Stimulated activated CD8-positive, alpha-beta memory T cell treated with anti-CD3 and anti-CD28 coated beads, Interleukin-4, amount 100 ng/mL, for 48 hours (primary cell): ENCODE measurements around the gene PSENEN.

Source experiments
- DNase-seq: peaks from one replicate; pipeline ENCODE4 v3.0.0-alpha.2; 2020

PSENEN gene

DNA sequence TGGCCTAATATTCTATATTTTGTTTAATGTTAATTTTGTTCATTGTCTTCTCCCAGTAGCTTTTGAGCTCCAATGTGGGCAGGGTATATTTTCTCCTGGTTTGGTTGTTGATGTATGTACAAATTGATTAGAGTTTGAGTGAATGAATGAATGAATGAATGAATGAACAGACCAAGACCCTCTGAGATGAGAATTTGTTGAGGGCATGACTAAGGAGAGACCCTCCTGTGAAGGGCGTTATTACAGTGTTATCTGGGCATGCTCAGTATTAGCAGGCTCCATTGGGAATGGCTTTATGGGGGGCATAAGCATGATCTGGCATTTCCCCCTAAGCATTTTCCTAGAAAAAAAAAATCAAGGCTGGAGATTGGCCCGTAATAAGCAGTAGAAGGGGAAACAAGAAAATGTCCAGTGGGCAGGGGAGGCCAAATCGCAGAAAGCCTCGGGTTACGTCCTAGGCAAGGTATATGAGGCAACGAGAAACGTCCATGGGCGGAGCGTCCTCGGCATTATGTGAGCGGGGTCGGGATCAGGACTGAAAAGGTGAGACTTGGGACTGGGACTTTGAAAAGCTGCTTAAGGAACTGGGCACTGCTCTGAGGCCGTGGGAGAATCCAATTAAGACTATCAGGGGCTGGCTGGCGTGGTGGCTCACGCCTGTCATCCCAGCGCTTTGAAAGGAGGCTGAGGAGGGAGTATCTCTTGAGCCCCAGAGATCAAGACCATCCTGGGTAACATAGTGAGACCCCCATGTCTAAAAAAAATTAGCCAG is 29.0 kb downstream of the PSENEN start:
- no peak for DNase-seq

DNA sequence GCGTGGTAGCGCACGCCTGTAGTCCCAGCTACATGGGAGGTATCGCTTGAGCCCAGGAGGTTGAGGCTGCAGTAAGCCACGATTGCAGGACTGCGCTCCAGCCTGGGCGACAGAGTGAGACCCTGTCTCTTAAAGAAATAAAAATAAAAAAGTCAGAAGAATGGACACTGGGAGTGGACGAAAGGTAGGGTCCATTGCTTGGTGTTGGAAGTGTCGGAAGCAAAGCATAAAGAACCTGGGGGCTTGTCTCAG is 29.5 kb downstream of the PSENEN start:
- no peak for DNase-seq

DNA sequence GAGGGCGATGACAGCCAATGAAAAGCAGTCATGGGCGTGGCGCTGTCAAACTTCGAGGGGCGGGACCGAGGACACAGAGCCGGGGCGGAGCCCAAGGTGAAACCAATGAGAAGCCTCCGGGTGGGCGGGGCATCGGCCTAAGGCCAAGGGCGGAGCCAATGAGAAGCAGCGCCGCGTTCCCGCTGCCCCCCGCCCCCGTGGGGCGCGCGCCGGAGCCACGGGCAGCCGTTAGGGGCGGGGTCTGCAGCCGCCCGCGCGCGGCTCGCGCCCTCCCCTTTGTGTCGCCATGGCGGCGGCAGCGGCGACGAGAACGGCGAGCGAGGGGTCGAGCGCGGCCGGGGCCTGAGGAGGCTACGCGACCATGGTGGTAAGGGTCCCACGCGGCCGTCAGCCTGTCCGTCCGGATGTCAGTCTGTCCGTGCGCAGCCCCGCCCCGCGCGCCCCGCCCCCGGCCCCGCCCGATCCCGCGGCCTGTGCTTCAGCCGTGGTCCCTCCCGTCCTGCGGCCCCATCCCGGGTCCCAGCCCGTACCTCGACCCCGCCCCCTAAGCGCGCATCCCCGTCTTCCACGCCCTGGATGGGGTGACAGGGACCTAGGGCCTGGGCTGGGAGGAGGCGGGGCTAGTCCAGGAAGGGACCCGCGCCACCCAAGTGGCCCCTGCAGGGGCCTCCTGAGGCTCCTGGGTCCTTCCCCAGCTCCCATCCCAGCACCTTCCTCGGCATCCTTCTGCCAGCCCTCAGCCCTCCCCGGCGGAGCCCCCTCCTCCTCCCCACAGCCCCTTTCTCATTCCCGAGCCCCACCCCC is 30.0 kb downstream of the PSENEN start, which contains the start of gene ARHGAP33:
ARHGAP33 (plus strand) TSS at position 267 of the 804 bp plus-strand sequence; CDS start at position 362, 95 bp downstream.
- peak; percentile 100 for DNase-seq

DNA sequence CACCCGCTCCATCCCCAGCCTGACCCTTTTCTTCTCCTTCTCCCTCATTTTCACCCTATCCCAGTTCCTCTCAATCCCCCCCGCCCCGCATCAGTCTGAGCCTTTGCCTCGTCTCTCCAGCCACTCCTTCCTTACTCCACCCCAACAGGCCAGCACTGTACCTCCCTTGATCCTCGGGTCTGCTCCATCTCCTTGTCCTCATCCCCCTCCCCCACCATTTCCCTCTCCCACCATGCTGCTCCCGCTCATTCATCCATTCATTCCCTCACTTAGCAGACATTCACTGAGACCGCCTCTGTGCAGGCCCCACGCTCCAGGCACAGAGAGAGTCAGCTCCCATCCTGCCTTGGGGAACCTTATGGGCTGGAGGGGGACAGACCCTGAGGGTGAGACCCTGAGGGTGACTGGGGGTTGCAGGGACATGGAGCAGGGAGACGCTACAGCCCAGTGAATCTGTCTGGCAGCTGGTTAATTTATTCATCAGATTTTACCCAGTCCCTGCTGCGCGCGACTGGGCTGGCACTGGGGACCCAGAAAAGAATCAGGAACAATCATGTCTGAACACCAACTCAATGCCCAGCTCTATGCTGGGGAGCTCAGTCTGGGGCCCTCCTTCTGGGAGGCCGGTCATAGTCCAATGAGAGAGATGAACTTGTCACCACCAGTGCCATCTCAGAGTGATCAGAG is 30.8 kb downstream of the PSENEN start:
- no peak for DNase-seq

DNA sequence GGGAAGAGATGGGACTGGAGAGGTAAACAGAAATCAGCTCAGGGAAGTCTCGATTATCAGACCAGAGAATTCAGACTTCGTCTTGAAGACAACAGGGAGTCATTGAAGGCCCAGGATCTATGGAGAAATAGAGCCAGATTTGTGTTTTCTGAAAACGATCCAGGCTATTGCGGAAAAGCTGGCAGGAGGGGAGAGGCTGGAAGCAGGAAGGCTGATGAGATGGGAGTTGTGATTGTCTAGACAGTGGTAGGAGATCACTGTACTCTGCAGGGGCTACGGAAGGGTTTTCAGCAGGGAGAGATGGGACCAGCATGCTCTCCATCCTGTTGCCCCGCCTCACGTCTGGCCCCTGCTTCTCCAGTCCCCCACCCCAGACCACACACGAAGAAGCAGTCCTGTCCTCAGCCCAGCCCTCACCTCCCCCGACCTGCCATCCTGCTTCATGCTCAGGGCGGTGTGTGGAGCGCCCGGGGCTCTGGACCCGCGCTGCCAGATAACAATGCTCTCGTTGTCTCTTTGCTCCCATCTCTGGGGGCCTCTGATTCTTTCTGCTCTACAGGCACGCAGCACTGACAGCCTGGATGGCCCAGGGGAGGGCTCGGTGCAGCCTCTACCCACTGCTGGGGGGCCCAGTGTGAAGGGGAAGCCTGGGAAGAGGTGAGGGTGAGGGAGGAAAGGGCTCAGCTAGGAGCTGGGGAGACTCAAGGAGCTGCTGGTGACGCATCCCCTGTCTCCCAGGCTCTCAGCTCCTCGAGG is 31.8 kb downstream of the PSENEN start:
- DNase-seq, result no peak

DNA sequence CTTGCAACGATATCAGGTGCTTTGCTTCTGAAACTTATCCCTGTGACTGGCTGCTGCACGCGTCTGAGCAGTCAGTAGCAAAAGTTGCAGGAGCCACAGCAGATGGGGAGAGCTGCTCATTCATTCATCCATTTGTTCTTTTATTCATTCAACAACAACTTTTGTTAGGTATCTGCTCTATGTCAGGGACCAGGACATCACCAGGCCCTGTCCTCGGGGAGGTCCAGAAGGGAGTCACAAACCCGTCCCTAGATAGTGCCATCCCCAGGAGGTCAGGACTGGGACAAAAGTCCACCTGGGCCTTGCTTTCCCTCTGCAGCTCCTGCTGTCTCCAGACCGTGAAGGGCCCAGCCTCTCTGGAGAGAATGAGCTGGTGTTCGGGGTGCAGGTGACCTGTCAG is 32.5 kb downstream of the PSENEN start:
- DNase-seq, result no peak

DNA sequence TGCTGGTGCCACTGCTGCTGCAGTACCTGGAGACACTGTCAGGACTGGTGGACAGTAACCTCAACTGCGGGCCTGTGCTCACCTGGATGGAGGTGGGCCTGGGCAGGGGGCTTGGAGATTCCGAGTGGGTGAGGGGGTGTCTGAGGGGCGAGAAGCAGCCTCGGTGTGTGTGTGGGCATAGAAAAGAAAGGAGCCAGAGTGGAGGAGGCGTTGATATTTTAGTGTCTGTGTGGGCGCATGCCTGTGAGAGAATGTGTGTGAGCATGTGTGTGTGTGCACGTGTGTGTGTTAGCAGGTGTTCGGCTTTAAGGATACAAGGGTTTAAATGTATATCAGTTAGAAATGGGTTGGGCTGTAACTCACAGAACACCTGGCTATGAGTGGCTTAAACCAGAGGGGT is 33.6 kb downstream of the PSENEN start:
- no peak for DNase-seq

DNA sequence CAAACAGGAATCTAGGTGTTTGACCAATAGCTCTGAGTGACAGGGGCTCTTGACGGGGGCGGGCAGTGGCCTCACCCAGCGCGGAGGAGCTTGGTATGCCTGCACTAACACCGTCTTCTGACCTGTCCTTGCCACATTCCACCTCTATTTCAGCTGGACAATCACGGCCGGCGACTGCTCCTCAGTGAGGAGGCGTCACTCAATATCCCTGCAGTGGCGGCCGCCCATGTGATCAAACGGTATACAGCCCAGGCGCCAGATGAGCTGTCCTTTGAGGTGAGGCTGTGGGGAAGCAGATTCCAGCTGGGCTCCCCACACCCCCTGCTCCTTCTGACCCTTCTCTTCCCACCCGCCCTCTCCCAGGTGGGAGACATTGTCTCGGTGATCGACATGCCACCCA is 34.6 kb downstream of the PSENEN start:
- no peak for DNase-seq

DNA sequence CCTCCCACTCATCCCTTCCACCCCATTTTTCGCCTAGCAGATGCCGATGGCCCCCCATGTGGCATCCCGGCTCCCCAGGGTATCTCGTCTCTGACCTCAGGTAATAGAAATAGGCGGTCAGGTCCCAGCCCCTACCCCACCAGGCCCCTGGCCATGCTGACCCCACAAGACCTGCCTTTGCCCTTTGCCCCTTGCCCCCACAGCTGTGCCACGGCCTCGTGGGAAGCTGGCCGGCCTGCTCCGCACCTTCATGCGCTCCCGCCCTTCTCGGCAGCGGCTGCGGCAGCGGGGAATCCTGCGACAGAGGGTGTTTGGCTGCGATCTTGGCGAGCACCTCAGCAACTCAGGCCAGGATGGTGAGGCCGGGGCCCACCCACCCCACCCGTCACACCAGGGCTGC is 35.3 kb downstream of the PSENEN start:
- DNase-seq, result no peak

DNA sequence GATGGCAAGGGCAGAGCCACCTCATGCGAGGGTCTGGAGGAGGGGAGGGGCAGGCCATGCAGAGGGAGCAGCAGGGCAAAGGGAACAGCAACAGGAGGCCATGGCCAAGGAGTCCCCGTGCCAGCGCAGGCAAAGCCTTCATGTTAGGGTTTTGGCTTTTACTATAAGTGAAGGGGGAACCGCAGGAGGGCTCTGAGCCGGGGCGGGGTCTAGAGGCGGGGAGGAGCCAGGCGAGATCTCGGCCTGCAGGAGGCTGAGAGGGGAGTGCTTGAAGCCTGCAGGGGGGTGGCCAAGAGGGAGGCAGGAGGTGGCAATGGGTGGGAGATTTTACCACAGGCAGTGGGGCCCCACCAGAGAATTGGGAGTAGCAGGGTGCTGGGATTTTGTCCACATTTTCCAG is 36.2 kb downstream of the PSENEN start:
- DNase-seq, result no peak

DNA sequence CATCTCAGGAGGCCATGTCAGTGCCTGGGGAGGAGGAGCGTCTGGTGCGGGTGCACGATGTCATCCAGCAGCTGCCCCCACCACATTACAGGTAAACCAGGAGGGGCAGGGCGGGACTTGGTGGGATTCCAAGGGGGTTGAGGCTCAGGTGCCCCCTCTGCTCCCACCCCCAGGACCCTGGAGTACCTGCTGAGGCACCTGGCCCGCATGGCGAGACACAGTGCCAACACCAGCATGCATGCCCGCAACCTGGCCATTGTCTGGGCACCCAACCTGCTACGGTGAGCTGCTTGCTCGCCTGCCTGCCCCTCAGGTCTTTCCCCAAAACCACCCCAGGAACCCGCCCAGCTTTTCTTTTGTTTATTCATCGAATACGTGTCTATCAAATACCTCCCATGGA is 37.1 kb downstream of the PSENEN start:
- DNase-seq, result no peak

DNA sequence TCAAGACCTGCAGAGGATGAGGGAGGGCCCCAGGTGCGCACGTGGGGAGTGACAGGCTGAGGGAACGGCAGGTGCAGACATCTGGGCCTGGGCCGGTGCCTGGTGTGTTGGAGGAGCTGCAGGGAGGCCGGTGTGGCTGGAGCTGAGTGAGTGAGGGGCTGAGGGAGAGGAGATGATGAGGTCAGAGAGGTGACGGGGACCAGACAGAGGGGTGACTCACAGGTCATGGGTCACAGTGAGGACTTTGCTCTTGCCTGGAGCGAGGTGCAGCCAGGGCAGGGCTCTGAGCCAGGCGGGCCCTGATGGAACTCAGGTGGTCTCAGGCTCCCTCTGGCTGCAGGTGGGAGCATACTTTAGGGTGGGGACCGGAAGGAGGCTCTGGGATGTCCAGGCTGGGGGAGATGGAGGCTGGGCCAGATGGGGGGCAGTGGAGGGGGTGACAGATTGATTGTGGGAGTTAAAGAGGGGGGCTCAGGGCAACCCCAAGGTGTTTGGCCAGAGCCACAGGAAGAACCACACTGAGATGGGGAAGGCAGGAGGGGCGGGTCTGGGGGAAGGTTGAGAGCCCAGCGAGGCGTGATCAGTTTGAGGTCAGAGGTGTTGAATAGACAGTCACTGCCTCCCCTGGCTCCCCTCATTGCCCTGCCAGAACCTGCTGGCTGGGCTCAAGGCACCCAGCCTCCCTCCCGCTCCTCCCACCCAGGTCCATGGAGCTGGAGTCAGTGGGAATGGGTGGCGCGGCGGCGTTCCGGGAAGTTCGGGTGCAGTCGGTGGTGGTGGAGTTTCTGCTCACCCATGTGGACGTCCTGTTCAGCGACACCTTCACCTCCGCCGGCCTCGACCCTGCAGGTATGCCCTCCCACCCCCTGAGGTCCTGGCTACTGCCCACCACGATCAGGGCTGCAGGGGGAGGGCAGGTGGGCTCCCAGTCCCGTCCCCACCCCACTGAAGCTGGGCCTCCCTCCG is 38.3 kb downstream of the PSENEN start:
- DNase-seq, result no peak

DNA sequence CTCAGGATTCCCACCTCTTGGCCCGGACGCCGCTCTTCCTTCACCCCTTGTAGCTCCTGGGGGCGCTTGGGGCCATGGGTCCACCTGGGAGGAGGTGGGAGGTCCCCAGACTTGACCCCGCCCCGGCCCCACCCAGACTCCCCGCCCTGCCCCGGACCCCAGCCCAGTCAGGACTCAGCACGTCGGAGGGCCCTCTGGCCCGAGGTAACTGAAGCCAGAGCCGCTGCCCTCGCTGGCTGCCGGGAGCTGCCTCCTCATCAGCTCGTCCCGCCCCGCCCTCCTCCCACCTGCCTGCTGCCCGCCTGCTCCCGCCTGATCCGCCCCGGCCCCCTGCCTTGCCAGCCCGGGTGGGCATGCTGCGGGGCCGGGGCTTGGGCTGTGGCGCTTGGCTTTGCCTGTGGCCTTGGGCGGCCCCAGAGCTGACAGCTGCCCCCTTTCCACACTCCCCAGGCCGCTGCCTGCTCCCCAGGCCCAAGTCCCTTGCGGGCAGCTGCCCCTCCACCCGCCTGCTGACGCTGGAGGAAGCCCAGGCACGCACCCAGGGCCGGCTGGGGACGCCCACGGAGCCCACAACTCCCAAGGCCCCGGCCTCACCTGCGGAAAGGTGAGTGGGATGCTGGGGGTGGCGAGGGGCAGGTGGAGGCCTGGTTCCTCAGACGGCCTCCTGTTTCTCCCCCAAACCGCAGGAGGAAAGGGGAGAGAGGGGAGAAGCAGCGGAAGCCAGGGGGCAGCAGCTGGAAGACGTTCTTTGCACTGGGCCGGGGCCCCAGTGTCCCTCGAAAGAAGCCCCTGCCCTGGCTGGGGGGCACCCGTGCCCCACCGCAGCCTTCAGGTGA is 39.3 kb downstream of the PSENEN start:
- DNase-seq, result no peak

DNA sequence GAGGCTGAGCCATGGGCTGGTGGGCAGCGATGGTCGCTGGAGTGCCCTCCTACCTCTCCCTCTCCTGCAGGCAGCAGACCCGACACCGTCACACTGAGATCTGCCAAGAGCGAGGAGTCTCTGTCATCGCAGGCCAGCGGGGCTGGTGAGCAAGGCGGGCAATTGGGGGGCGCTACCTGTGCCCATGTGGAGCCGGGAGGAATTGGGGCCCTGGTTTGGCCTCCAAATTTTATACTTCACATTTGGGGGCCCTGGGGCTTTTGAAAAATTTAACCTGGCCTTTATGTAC is 39.8 kb downstream of the PSENEN start:
- DNase-seq, result no peak

DNA sequence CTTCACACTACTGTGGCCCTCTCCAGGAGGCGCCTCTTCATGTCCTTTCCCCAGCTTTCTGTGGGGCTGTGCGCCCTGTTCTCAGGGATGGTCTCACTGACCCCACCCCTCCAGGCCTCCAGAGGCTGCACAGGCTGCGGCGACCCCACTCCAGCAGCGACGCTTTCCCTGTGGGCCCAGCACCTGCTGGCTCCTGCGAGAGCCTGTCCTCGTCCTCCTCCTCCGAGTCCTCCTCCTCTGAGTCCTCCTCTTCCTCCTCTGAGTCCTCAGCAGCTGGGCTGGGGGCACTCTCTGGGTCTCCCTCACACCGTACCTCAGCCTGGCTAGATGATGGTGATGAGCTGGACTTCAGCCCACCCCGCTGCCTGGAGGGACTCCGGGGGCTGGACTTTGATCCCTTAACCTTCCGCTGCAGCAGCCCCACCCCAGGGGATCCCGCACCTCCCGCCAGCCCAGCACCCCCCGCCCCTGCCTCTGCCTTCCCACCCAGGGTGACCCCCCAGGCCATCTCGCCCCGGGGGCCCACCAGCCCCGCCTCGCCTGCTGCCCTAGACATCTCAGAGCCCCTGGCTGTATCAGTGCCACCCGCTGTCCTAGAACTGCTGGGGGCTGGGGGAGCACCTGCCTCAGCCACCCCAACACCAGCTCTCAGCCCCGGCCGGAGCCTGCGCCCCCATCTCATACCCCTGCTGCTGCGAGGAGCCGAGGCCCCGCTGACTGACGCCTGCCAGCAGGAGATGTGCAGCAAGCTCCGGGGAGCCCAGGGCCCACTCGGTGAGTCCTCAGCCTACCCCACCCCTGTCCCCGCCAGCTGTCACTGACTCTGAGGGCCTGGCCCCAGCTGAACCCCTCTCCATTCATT is 41.1 kb downstream of the PSENEN start:
- no peak for DNase-seq

DNA sequence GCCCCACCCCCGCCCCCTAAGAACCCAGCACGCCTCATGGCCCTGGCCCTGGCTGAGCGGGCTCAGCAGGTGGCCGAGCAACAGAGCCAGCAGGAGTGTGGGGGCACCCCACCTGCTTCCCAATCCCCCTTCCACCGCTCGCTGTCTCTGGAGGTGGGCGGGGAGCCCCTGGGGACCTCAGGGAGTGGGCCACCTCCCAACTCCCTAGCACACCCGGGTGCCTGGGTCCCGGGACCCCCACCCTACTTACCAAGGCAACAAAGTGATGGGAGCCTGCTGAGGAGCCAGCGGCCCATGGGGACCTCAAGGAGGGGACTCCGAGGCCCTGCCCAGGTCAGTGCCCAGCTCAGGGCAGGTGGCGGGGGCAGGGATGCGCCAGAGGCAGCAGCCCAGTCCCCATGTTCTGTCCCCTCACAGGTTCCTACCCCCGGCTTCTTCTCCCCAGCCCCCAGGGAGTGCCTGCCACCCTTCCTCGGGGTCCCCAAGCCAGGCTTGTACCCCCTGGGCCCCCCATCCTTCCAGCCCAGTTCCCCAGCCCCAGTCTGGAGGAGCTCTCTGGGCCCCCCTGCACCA is 41.9 kb downstream of the PSENEN start:
- no peak for DNase-seq

DNA sequence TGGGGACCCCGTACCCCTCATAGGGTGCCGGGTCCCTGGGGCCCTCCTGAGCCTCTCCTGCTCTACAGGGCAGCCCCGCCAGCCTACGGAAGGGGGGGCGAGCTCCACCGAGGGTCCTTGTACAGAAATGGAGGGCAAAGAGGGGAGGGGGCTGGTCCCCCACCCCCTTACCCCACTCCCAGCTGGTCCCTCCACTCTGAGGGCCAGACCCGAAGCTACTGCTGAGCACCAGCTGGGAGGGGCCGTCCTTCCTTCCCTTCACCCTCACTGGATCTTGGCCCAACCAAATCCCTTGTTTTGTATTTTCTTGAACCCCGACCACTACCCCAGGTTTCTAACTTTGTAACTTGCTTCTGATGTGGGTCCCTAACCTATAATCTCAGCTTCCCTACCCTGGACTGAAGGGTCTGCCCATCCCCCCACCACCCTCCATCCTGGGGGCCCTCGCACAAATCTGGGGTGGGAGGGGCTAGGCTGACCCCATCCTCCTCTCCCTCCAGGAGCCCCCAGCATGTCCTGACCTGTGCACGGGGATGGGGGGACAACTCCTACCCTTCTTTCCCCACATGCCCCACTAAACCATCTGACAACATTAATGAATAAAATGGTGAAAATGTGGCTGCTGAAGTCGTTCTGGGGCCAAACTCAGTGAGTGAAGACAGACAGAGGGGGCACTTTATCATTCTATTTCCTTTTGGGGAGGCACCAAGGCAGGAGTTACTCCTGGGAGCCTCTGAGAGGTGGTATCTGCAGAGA is 42.9 kb downstream of the PSENEN start:
- DNase-seq, result no peak

DNA sequence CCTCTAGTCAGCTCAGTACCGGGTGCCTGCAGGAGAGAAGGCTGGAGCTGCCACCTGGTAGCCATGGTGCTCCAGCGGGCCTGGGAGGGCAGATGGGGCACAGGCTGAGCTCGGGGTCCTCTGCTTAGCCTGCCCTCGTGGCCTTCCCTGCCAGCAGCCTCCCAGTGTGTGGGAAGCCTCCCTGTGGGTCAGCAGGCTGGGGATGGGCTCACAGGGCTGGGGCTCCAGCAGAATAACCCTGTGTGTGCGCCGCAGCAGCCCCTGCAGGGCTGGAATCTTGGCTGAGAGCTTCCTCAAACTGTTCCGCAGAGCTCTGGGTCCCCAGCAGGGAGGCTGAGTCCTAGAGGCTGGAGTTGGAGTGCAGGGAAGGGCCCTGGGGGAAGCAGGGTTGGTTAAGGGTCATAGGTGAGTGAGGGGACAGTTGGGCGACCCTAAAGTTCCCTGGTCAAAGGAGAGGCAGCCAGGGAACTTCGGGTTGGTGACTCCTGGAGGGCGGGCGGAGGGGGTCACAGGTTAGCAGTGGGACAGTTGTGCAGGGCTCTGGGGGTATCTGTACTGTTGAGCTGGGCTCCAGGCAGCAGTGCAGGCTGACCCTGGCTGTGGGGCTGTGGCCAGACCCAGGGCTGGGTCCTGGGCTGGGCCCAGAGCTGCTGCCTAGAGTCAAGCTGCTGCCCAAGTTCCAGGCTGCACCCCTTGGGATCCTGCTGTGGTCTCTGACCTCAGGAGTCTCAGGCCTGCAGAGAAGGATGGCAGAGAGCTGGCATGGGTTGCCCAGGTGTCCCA is 43.9 kb downstream of the PSENEN start:
- no peak for DNase-seq
